Kidney epithelial cell (primary cell): ENCODE data around the gene CCDC184. TPM values are rescaled to one million over a fixed set of nuclear protein-coding genes. Genes with fewer than 3 reads are reported as not detected.

Experiments
- DNase-seq: peaks from one replicate; pipeline ENCODE4 v3.0.0-alpha.2; 2010; ENCODE audit warnings: low read depth
- H3K27me3 ChIP-seq: 2 replicates; pipeline ENCODE4 v1.6.0; 2011; ENCODE audit warnings: low read length; ENCODE audit not compliant: control insufficient read depth, insufficient read depth
- H3K36me3 ChIP-seq: 2 replicates; pipeline ENCODE4 v1.5.1; 2011; ENCODE audit warnings: low read length; ENCODE audit not compliant: control insufficient read depth, insufficient read depth
- H3K4me3 ChIP-seq: 2 replicates; pipeline ENCODE4 v1.5.1; 2011; ENCODE audit warnings: low read depth, mild to moderate bottlenecking, control low read depth, low read length
- total RNA-seq: library from RNA; depleted of rRNA; stranded (reverse); fragments of >200 nt; gene quantifications from 2 replicates; pipeline ENCODE4 v1.2.3, GENCODE V29; 2015
- TF ChIP-seq, protein P1 (sequence below): IDR thresholded peaks from 2 replicates; pipeline ENCODE4 v1.5.1; 2011; ENCODE audit warnings: mild to moderate bottlenecking, moderate library complexity, low read length, control low read depth, inconsistent platforms; ENCODE audit not compliant: insufficient read depth, poor library complexity, severe bottlenecking

CCDC184 gene
- total RNA-seq, 1 donor from 2014 or later, result 0.21 TPM

DNA sequence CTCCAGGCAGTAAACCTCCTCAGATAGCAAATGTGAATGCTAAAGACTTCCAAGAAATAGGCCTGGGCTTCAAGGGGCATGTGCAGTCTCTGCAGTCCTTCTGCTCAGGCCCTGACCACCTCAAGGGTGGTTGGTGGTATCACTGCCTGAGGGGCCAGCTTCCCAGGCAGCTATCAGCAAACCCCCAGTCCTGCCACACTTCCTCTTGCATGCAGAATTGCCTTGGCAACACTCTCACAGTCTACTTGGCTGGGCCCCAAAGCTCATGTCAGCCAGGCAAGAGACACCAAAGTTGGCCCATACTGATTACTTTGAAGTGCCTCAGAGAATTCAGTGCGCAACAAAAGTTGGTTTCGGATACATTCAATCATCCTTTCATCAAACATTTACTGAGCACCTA, 22.6 kb upstream of the CCDC184 start:
- H3K27me3 ChIP-seq, result no peaks in the 10 kb centered on the region
- H3K36me3 ChIP-seq, result no peaks in the 10 kb centered on the region
- TF ChIP-seq, protein P1, sequence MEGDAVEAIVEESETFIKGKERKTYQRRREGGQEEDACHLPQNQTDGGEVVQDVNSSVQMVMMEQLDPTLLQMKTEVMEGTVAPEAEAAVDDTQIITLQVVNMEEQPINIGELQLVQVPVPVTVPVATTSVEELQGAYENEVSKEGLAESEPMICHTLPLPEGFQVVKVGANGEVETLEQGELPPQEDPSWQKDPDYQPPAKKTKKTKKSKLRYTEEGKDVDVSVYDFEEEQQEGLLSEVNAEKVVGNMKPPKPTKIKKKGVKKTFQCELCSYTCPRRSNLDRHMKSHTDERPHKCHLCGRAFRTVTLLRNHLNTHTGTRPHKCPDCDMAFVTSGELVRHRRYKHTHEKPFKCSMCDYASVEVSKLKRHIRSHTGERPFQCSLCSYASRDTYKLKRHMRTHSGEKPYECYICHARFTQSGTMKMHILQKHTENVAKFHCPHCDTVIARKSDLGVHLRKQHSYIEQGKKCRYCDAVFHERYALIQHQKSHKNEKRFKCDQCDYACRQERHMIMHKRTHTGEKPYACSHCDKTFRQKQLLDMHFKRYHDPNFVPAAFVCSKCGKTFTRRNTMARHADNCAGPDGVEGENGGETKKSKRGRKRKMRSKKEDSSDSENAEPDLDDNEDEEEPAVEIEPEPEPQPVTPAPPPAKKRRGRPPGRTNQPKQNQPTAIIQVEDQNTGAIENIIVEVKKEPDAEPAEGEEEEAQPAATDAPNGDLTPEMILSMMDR, result no peak
- no peak overlapping the region for H3K4me3 ChIP-seq
- DNase-seq, result no peak

DNA sequence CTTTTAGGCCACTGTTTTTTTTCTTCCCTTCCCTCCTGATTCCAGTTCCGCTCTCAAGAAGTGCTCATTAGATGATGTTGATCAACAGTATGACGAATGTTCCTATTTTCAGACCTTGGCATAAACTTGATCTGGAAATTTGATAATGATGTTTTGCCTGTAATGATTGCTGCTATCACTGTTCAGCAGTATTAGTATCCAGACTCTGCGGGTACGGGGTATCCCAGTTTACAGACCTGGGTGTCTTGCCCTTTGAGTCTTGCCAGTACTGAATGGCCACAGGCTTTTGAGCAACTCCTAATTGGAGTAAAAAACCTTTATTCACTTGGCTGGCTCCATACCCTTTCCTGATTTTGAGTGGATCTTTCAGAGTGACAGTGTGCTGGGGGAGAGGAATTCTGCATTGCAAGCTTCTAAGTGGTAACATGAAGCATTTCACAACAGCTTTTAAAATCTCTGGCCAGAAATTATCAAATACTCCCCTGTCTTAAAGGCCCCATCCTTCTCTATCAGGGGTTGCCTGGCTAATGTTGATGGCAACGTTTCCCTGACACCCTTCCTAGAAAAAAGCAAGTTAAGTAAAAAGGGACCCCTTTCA, 20.2 kb upstream of the CCDC184 start:
- Histone ChIP-seq H3K4me3 (no peak overlapping the region), H3K27me3 (peaks cover 2% of the 10 kb centered on the region), H3K36me3 (no peaks in the 10 kb centered on the region)
- no peak for DNase-seq
- TF ChIP-seq, protein P1, result no peak

DNA sequence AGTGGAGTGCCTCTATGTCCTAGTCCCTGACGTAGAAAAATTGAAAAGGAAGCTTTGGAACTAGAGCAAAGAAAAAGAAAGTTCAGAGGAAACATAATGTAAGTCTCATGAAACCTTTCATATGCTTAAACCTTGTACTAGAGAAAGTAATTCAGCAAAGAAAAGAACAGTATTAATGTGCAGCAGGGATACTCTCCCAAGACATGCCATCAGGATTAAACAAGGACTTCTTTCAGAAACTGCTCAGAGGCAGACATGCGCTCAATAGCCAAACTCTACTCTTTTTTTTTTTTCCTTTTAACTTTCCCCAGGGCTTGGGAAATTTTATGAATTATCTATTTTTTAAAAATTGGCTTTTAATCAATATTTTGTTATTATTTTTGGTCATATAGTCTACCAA, 19.0 kb upstream of the CCDC184 start:
- H3K4me3 ChIP-seq, result no peak overlapping the region
- TF ChIP-seq, protein P1, result no peak
- no peak for DNase-seq
- H3K27me3 ChIP-seq, result peaks cover 2% of the 10 kb centered on the region
- no peaks in the 10 kb centered on the region for H3K36me3 ChIP-seq

DNA sequence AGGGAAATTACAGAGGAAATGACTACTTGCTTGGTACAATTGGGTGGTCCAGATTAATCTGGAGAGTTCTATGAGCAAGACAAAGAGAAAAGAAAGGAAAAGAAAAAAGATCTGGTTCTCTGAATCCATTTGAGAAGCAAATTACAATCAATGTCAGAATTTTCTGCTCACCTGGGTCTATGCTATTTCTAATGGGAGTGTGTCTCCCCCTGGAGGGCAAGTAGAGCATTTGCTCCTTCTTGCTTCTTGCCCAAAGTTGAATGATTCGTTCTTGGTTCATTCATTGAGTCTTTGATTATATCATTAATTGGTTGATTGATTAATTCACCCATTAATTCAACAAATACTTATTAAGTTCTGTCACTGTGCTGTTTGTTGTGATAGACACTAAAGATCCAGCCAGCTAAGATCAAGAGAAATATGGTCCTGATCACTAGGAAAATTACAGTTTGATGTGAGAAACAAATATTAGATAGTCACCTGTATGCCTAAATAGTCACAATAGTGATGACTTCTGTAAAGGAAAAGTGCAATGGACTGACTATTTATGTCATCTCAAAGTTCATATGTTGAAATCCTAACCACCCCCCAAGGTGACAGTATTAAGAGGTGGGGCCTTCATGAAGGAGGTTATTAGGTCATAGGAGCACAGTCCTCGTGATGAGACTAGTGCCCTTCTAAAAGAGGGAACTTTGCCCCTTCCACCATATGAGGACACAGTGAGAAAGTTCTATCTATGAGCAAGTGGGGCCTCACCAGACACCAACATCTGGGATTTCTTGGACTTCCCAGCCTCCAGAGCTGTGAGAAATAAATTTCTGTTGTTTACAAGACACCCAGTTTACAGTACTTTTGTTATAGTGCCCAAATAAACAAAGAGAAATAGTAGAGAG, 18.1 kb upstream of the CCDC184 start:
- DNase-seq, result no peak
- TF ChIP-seq, protein P1, result peak; percentile 92
- Histone ChIP-seq H3K36me3 (no peaks in the 10 kb centered on the region), H3K27me3 (peaks cover 2% of the 10 kb centered on the region), H3K4me3 (no peak overlapping the region)

DNA sequence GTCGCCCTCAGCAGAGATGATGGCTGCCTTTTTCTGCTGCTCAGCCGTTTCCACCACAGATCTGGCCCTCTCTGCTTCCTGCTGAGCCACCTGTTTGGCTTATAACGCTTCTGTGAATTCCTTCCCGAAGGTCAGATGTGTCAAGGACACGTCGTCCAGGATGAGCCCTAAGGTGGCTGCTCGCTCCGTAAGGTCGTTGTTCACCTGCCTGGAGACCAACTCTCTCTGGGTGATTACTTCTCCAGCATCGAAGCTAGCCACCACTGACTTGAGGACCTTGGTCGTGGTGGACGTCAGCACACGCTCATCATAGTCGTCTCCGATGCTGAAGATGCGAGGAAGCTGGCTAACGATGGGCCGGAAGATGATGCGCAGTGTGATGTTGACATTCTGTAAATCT, 14.4 kb upstream of the CCDC184 start:
- DNase-seq, result no peak
- peaks cover 2% of the 10 kb centered on the region for H3K27me3 ChIP-seq
- TF ChIP-seq, protein P1, result no peak
- no peak overlapping the region for H3K4me3 ChIP-seq
- no peaks in the 10 kb centered on the region for H3K36me3 ChIP-seq
